Keratinocyte (primary cell): Measurements from ENCODE around the gene S100A11.

Experiments
- CTCF ChIP-seq, 3 experiments: IDR thresholded peaks in 1 of 3; conservative IDR thresholded peaks in 1 of 3; optimal IDR thresholded peaks in 1 of 3; 2 replicates in 2 of 3; 3 replicates in 1 of 3; pipeline versions ENCODE3 to v1.5.1; 2011; ENCODE audit warnings: low read length in 3 of 3, mild to moderate bottlenecking in 3 of 3, moderate library complexity in 2 of 3, control low read depth in 1 of 3, inconsistent platforms in 1 of 3; ENCODE audit not compliant: insufficient read depth in 2 of 3; ENCODE audit errors: extremely low read depth in 1 of 3
- EZH2 ChIP-seq: IDR thresholded peaks from one replicate; pipeline ENCODE4 v1.6.1; 2012; ENCODE audit warnings: inconsistent platforms, mild to moderate bottlenecking, low read length, moderate library complexity

- TF ChIP-seq CTCF (optimal IDR thresholded peaks at IDR 0.05 in 1 of 3, IDR thresholded peaks at IDR 0.05 in 1 of 3, conservative IDR thresholded peaks at IDR 0.05 in 1 of 3; ENCODE audit: extremely low read depth in 1 of 3, insufficient read depth in 2 of 3, low read length in 3 of 3), result no peak
- TF ChIP-seq EZH2, result no peak
These were observed 33.8 kb downstream of the S100A11 start for GRCh38 chr1:152002960-152003359.
